Measurements from ENCODE around the gene PGLYRP1. TPM values are rescaled to one million over a fixed set of nuclear protein-coding genes. Genes with fewer than 3 reads are reported as not detected.

The PGLYRP1 gene
- total RNA-seq, 4 donors from 2014 or later = not detected

DNA sequence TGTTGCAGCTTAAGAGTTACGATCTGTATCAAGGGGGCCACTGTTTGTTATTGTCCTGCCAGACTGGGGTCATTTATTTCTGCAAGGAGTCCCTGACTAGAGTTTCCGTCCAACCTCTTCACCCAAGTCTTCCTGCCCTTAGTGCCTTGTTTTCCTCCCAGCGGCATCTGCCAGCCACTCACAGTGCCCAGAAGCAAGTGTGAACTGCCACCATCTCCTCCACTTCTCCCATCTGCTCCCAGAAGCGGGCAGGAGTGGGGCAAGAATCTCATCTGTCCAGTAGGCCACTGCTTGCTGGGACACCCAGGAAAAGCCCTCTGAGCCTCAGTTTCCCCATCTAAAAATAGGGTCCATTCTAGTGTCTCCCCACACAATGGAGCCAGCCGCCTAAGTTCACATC lies 53.2 kb downstream of the PGLYRP1 start:
- DNase-seq (ENCODE audit: low spot score) (no peak), ATAC-seq (ENCODE audit: low FRiP score) (no peak)
- TF ChIP-seq, protein P1, sequence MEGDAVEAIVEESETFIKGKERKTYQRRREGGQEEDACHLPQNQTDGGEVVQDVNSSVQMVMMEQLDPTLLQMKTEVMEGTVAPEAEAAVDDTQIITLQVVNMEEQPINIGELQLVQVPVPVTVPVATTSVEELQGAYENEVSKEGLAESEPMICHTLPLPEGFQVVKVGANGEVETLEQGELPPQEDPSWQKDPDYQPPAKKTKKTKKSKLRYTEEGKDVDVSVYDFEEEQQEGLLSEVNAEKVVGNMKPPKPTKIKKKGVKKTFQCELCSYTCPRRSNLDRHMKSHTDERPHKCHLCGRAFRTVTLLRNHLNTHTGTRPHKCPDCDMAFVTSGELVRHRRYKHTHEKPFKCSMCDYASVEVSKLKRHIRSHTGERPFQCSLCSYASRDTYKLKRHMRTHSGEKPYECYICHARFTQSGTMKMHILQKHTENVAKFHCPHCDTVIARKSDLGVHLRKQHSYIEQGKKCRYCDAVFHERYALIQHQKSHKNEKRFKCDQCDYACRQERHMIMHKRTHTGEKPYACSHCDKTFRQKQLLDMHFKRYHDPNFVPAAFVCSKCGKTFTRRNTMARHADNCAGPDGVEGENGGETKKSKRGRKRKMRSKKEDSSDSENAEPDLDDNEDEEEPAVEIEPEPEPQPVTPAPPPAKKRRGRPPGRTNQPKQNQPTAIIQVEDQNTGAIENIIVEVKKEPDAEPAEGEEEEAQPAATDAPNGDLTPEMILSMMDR (IDR thresholded peaks at IDR 0.05) = no peak

Small RNAs within 50 kb of the gene (small RNA-seq; reads per million reads assigned to genes)
- gene MIR769 = 66.9 reads per million, percentile 96 among the genes with 10 or more reads in this experiment

Other genes starting within 250 kb of the PGLYRP1 start
- gene DMPK, start 240.6 kb downstream of the PGLYRP1 start, total RNA-seq = 10 to 100 TPM in 3 of 4 donors, 1 to 10 TPM in 1; 9.4 to 30.1 (median 23.2) TPM
- gene DMWD, start 230.2 kb downstream of the PGLYRP1 start, total RNA-seq = 10 to 100 TPM; 26.2 to 42.5 (median 35.9) TPM
- under 1 TPM in 1 of 4 donors, not detected in 3; 0.24 TPM for gene RSPH6A, start 207.7 kb downstream of the PGLYRP1 start, total RNA-seq
- gene SYMPK, start 159.9 kb downstream of the PGLYRP1 start, total RNA-seq = 10 to 100 TPM; 17.3 to 35.2 (median 27.1) TPM
- under 1 TPM in 2 of 4 donors, not detected in 2; 0.38 to 0.79 TPM for gene FOXA3, start 158.7 kb downstream of the PGLYRP1 start, total RNA-seq
- gene IRF2BP1, start 136.9 kb downstream of the PGLYRP1 start, total RNA-seq = 10 to 100 TPM; 10.6 to 14.2 (median 11.2) TPM
- gene MYPOP, start 120.4 kb downstream of the PGLYRP1 start, total RNA-seq = 1 to 10 TPM; 1.3 to 6.8 (median 2.6) TPM
- not detected for gene NANOS2, start 108.3 kb downstream of the PGLYRP1 start, total RNA-seq
- 10 to 100 TPM in 1 of 4 donors, 1 to 10 TPM in 2, under 1 TPM in 1; 0.74 to 10.9 (median 3.8) TPM for gene NOVA2, start 49.2 kb downstream of the PGLYRP1 start, total RNA-seq
- 10 to 100 TPM in 1 of 4 donors, 1 to 10 TPM in 3; 3.6 to 10.4 (median 6.1) TPM for gene CCDC61, start 27.6 kb downstream of the PGLYRP1 start, total RNA-seq
- not detected for gene IGFL4, start 17.9 kb upstream of the PGLYRP1 start, total RNA-seq
- not detected for gene IGFL3, start 101.6 kb upstream of the PGLYRP1 start, total RNA-seq
- gene IGFL2, start 125.2 kb upstream of the PGLYRP1 start, total RNA-seq = 1 to 10 TPM in 1 of 4 donors, under 1 TPM in 1, not detected in 2; 0.84 to 1.5 TPM
- not detected for gene IGFL1, start 206.7 kb upstream of the PGLYRP1 start, total RNA-seq